Keratinocyte (primary cell): Measurements from ENCODE around the gene OSBPL5. TPM values are rescaled to one million over a fixed set of nuclear protein-coding genes. Genes with fewer than 3 reads are reported as not detected.

Experiments
- DNase-seq: peaks from one replicate; pipeline ENCODE4 v3.0.0-alpha.2; 2011; ENCODE audit warnings: low read depth, missing footprints, low spot score
- FAIRE-seq: peaks from 2 replicates; lab custom pipeline; 2011; peaks lifted over from hg19 to GRCh38; lab: Jason Lieb, UNC
- H2AFZ ChIP-seq: 2 replicates; pipeline ENCODE4 v1.6.0; 2012; ENCODE audit warnings: low read length, control low read depth, inconsistent platforms; ENCODE audit not compliant: control insufficient read depth
- H3K27ac ChIP-seq: 2 replicates; pipeline ENCODE4 v1.5.1; 2011; ENCODE audit warnings: low read length; ENCODE audit not compliant: control insufficient read depth, insufficient read depth
- H3K27me3 ChIP-seq: 3 replicates; pipeline ENCODE4 v1.6.0; 2011; ENCODE audit warnings: low read length; ENCODE audit not compliant: control insufficient read depth, insufficient read depth; ENCODE audit errors: extremely low read depth
- H3K36me3 ChIP-seq, 2 experiments: 2 replicates in 1 of 2; 3 replicates in 1 of 2; pipeline ENCODE4 v1.5.1; 2011; ENCODE audit warnings: low read length in 2 of 2, mild to moderate bottlenecking in 1 of 2; ENCODE audit not compliant: control insufficient read depth in 2 of 2, insufficient read depth in 2 of 2; ENCODE audit errors: extremely low read depth in 1 of 2
- H3K4me1 ChIP-seq: 3 replicates; pipeline ENCODE4 v1.5.1; 2011; ENCODE audit warnings: low read length; ENCODE audit not compliant: control insufficient read depth, insufficient read depth; ENCODE audit errors: extremely low read depth
- H3K4me2 ChIP-seq: 3 replicates; pipeline ENCODE4 v1.6.0; 2011; ENCODE audit warnings: low read depth, low read length; ENCODE audit not compliant: control insufficient read depth, insufficient read depth; ENCODE audit errors: extremely low read depth
- H3K4me3 ChIP-seq, 3 experiments: fragments of 200-600 bp in 1 of 3; sonication (generic) in 1 of 3; 2 replicates in 2 of 3; 3 replicates in 1 of 3; pipeline ENCODE4 v1.5.1; 2011 to 2016; ENCODE audit warnings: low read length in 3 of 3, mild to moderate bottlenecking in 3 of 3, control low read depth in 2 of 3, inconsistent platforms in 1 of 3, low read depth in 1 of 3, mixed read lengths in 1 of 3, mixed run types in 1 of 3, moderate library complexity in 1 of 3; ENCODE audit not compliant: control insufficient read depth in 2 of 3, insufficient read depth in 2 of 3; ENCODE audit errors: extremely low read depth in 1 of 3
- H3K79me2 ChIP-seq: 2 replicates; pipeline ENCODE4 v1.6.0; 2012; ENCODE audit warnings: low read length; ENCODE audit not compliant: control insufficient read depth, insufficient read depth
- H3K9ac ChIP-seq: 3 replicates; pipeline ENCODE4 v1.6.0; 2011; ENCODE audit warnings: low read length; ENCODE audit not compliant: control insufficient read depth, insufficient read depth; ENCODE audit errors: extremely low read depth
- H3K9me1 ChIP-seq: 3 replicates; pipeline ENCODE4 v1.6.0; 2011; ENCODE audit warnings: low read length; ENCODE audit not compliant: control insufficient read depth, insufficient read depth; ENCODE audit errors: extremely low read depth
- H3K9me3 ChIP-seq: 2 replicates; pipeline ENCODE4 v1.5.1; 2012; ENCODE audit warnings: low read depth, low read length; ENCODE audit not compliant: control insufficient read depth
- H4K20me1 ChIP-seq: 3 replicates; pipeline ENCODE4 v1.6.0; 2011; ENCODE audit warnings: low read length; ENCODE audit not compliant: control insufficient read depth, insufficient read depth; ENCODE audit errors: extremely low read depth
- CTCF ChIP-seq, 3 experiments: IDR thresholded peaks in 1 of 3; conservative IDR thresholded peaks in 1 of 3; optimal IDR thresholded peaks in 1 of 3; 2 replicates in 2 of 3; 3 replicates in 1 of 3; pipeline versions ENCODE3 to v1.5.1; 2011; ENCODE audit warnings: low read length in 3 of 3, mild to moderate bottlenecking in 3 of 3, moderate library complexity in 2 of 3, control low read depth in 1 of 3, inconsistent platforms in 1 of 3; ENCODE audit not compliant: insufficient read depth in 2 of 3; ENCODE audit errors: extremely low read depth in 1 of 3
- EZH2 ChIP-seq: IDR thresholded peaks from one replicate; pipeline ENCODE4 v1.6.1; 2012; ENCODE audit warnings: inconsistent platforms, mild to moderate bottlenecking, low read length, moderate library complexity
- dilution Hi-C: fragments of 300-500 bp; cut with MboI; formaldehyde crosslinking; loops from one replicate; pipeline ENCODE4 v1.7.0; 2020; ENCODE audit warnings: low sequenced_read_pairs; ENCODE audit not compliant: extremely low pct_ligation_motif_present
- polyA plus RNA-seq, 5 experiments: library from polyadenylated mRNA; depleted of rRNA in 3 of 5; stranded (reverse) in 3 of 5; stranded (forward) in 1 of 5; unstranded in 1 of 5; fragments of >200 nt; gene quantifications; 1 replicate in 1 of 5; 2 replicates in 3 of 5; 3 replicates in 1 of 5; pipeline versions ENCODE4 v1.2.1 to v1.2.3, GENCODE V29; 2011 to 2012; ENCODE audit warnings: missing spikeins in 2 of 5, low read depth in 1 of 5, low replicate concordance in 1 of 5

The OSBPL5 gene
- polyA plus RNA-seq, 1 donor (not counting 4 experiments of a cell fraction or from before 2014, with no cell fraction given), result 3.0 TPM

DNA sequence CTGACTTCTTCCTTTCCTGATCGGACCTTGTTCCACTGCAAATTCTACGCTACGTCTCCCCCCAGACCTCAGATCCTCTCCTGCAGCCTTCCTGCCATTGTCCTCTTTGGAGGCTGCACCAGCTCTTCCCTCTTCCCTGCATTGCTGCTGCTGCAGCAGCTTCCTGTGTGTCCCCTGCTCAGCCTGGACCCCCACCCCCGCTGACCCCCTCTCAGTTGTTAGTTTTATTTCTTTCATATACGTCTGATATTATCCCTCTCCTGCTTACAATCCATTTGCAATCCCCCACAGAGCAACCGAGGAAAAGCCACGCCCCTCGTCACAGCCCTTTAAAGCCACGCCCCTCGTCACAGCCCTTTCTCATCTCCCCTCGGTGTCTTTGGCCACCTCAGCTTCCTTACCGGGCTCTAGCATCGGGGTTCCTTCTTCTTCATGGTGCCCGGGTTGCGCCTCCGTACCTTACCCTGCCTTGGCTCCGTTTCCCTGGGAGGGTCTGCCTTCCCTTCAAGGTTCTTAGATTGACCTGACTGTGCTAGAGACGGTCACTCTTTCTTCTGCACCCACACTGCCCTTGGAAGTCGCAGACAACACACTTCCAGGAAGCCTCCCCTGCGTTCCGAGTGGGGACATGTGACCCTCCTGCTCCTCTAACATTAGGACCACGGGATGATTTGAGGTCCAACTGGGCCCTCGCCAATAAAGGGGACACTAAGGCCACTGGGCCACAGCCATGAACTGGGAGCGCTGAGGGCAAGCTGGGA lies 48.7 kb upstream of the OSBPL5 start:
- H3K36me3 ChIP-seq, result no peaks in the 10 kb centered on the region
- FAIRE-seq, result no peak

GRCh38 chr11:3208272-3208671 lies 43.2 kb upstream of the OSBPL5 start:
- no peak overlapping the region for H3K4me2 ChIP-seq
- no peaks in the 10 kb centered on the region for H3K79me2 ChIP-seq
- dilution Hi-C loops, result no loop called here
- no peaks in the 10 kb centered on the region for H3K9me1 ChIP-seq
- H3K9ac ChIP-seq, result no peak overlapping the region
- H2AFZ ChIP-seq, result no peak overlapping the region
- no peak overlapping the region for H3K4me3 ChIP-seq
- no peaks in the 10 kb centered on the region for H3K9me3 ChIP-seq
- DNase-seq, result no peak
- no peak overlapping the region for H3K27ac ChIP-seq
- TF ChIP-seq CTCF (optimal IDR thresholded peaks at IDR 0.05 in 1 of 3, IDR thresholded peaks at IDR 0.05 in 1 of 3, conservative IDR thresholded peaks at IDR 0.05 in 1 of 3; ENCODE audit: extremely low read depth in 1 of 3, insufficient read depth in 2 of 3, low read length in 3 of 3), result no peak
- TF ChIP-seq EZH2, result no peak
- H4K20me1 ChIP-seq, result no peaks in the 10 kb centered on the region
- peaks cover 32% of the 10 kb centered on the region for H3K27me3 ChIP-seq
- no peaks in the 10 kb centered on the region for H3K36me3 ChIP-seq
- FAIRE-seq, result no peak
- H3K4me1 ChIP-seq, result no peaks in the 10 kb centered on the region

More for the DNA sequence above, 48.7 kb upstream of the OSBPL5 start:
- Histone ChIP-seq H3K79me2 (no peaks in the 10 kb centered on the region), H3K4me1 (no peaks in the 10 kb centered on the region), H3K9ac (no peak overlapping the region), H3K27me3 (peaks cover 6% of the 10 kb centered on the region), H3K4me3 (no peak overlapping the region), H3K27ac (no peak overlapping the region), H3K4me2 (no peak overlapping the region), H4K20me1 (no peaks in the 10 kb centered on the region), H3K9me3 (no peaks in the 10 kb centered on the region), H3K9me1 (no peaks in the 10 kb centered on the region), H2AFZ (no peak overlapping the region)
- no peak for DNase-seq
- dilution Hi-C loops, result no loop called here
- TF ChIP-seq CTCF (optimal IDR thresholded peaks at IDR 0.05 in 1 of 3, IDR thresholded peaks at IDR 0.05 in 1 of 3, conservative IDR thresholded peaks at IDR 0.05 in 1 of 3; ENCODE audit: extremely low read depth in 1 of 3, insufficient read depth in 2 of 3, low read length in 3 of 3) (no peak), EZH2 (no peak)
